HG02678 (cell line): ENCODE measurements around the gene FOXC2.

ENCODE experiments used
- ATAC-seq: cut with Tn5 transposase; IDR thresholded peaks from one replicate; pipeline ENCODE4 v1.9.1; 2021; ENCODE audit warnings: mild to moderate bottlenecking, moderate library complexity; ENCODE audit not compliant: unreplicated experiment

Gene FOXC2

DNA sequence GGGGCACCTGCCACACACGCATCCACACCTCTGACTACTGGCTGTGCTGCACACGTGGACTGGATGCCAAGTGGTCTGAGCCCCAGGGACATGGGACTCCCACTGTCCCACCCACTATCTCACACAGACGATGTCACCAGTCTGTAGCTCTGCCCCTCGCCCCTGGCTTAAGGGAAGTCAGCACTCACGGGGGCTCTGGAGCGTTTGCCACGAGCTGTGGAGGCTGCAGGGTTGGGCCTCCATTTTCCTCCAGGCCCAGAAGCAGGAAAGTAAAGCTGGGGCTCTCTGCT lies 34.2 kb upstream of the FOXC2 start:
- no peak for ATAC-seq

DNA sequence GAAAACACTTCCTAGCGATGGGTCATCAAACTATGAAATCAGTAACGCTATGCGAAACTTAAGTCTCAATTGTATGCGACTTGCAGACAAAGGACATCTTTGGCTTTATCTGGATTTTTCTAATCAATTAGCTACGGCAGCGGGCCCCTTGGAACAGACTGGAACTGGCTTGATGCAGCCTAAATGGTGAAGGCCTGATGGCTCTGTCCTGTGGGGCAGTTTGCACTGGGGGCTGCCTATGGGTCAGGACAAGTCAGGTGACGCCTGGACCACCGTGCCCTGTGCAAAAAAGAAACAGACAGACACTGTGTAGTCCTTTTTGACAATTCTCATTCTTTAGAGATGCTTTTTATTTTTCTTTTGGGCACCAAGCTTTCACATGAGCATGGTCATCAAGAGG lies 33.6 kb upstream of the FOXC2 start:
- ATAC-seq: no peak

DNA sequence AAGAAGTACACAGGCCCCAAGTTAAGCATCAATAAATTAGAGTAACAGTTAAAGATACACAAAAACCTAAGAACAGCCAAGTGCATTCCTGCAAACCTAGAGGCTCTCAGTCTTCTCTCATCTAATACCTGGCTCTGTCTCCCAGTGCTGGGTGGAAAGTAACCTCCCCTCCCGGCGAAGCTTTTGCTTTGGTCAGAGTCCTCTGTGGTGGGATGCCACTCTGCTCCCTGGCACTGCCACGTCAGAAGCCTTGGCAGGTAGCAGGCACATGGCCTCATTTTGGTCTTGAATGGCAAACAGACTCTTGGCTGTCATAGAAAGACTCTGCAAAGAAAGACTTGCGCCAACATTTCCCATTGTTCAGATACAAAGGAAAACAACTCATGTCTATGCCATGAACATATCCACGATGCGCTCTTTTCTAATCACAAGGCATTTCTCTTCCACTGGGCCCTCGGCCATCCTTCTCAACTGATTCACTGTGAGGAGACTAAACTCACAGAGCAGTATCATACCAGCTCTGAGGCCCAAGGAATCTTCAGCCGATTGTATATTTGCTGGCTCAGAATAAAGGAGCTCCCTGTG lies 32.8 kb upstream of the FOXC2 start:
- ATAC-seq: no peak

DNA sequence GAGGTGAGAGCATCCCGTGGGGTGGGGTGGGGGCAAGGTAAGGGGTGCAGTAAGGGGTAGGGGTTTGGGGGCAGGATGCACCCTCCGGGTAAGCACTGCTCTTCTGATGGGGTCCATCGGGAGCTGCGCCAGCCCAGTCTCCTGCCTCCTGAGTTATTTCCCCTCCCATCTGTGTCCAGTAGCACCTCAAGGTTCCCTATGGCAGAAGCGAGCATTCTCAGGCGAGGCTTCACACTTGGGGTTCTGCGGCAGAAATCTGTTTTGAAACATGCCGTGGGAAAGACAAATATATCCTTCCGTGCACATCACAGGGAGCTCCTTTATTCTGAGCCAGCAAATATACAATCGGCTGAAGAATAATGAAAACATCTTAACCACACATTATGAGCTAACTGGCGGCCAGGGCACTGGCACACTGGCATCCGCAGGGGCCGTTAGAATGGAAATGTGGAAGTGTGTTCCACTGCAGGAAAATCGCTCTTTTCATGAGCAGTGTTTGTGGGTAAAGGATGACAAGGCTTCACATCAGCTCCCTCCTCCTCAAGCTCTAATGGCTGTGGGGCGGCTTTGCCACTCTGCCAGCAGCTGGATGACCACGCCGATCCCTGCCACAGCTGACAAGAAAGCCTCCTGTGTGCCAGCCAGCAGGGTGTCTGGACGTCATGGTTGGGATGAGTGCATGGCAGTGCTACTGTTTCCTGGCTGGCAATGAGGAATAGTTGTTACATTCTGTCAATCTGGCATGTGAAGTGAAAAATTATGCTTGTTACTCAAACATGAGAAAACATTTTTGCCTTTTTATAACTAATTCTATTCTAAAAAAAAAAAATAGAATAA lies 31.6 kb upstream of the FOXC2 start:
- no peak for ATAC-seq

DNA sequence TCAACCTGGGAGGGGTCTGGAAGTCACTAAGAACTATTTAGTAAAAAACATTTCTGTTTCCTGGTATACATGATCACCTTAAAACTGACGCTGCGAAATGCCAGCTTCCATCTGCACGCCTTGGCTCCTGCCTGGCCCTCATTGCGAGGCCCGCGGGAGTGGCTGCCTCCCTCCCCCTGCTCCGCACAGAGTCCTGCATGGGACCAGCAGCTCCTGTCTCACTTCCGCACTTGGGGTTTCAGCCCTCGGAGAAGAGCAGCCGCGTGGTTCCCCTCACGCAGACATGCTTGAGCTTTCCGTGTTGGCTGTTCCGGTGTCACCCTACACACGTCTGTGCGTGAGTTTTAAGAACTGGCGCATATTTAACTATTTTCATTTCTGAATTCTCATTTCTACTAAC lies 30.0 kb upstream of the FOXC2 start:
- no peak for ATAC-seq

DNA sequence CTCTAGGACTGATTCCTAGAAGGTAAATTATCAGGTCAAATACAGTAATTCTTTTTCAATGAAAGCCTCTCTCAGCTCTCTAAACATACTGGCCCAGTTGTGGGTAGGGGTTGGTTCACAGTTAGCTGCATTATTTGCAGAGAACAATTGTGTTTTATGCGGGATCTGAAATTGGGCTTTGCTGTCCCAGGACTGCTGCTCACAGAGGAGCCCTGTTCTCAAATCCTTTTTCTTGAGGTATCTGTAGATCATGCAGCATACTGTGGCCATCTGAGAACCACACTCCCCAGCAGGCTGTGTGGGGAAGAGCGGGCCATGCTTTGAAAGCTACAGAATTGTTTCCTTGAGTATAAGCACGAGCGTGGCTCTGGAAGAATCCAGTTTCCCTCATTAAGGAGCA lies 29.1 kb upstream of the FOXC2 start:
- no peak for ATAC-seq

DNA sequence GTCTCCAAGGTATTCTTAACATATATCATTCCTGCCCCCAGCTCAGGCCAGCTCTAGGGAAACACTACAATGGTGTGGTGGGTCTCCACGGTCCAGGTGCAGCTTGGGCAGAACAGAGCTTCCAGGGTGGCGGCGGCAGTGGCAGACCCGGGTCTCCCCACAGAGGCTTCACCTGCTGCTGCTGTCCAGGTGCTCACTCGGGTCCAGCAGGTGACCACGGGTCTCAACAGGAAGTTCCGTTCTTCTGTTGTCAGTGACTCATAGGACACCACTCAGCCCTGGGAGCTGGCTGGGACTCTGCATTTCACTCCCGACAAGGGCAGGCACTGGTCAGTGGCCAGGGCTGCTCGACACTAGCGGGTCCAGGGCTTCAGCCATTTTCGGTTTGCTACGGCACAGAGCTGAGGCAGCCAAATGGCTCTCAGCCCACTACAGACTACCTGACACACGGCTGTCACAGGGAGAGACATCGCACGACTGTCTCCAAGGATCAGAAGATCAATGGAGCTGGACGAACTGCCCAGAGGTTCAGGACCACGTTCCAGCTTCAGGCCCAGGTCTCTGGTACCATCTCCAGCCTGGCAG lies 28.3 kb upstream of the FOXC2 start:
- no peak for ATAC-seq

DNA sequence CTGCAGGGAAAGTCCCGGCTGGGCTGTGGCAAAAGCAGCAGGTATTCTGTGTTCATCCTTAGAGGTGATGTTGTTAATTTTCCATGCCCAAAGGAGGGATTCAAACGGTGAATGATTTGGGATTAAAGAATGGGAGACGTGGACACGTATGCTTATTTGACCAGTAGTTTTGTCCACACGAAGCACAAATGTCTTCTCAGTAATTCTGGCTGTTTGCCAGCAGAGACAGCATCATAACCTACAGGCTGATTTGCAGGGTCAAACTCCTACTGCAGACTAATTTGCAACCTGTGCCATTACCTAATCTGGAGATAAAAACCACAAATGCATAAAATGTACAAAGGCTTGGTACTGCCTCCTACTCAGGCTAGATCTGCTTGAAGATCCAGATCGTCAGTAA lies 25.7 kb upstream of the FOXC2 start:
- ATAC-seq: no peak

DNA sequence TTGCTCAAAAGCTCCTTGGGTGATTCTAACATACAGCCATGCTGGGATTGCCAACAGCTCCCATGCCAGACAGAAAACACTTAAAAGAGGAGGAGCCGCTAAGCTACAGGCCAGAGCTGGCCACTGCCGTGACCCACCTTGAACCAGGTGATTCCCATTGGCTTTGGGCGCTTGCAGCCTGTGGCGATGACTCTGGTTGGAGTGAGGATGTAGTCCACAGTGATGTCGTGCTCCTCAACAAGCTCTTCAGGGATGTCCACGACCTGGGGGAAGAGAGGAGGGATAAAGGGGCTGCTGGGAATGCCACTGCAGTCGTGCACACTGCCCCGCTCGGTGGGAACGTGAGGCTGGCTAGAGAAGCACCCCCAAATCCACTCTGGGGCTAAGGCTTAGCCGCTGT lies 25.1 kb upstream of the FOXC2 start:
- no peak for ATAC-seq

DNA sequence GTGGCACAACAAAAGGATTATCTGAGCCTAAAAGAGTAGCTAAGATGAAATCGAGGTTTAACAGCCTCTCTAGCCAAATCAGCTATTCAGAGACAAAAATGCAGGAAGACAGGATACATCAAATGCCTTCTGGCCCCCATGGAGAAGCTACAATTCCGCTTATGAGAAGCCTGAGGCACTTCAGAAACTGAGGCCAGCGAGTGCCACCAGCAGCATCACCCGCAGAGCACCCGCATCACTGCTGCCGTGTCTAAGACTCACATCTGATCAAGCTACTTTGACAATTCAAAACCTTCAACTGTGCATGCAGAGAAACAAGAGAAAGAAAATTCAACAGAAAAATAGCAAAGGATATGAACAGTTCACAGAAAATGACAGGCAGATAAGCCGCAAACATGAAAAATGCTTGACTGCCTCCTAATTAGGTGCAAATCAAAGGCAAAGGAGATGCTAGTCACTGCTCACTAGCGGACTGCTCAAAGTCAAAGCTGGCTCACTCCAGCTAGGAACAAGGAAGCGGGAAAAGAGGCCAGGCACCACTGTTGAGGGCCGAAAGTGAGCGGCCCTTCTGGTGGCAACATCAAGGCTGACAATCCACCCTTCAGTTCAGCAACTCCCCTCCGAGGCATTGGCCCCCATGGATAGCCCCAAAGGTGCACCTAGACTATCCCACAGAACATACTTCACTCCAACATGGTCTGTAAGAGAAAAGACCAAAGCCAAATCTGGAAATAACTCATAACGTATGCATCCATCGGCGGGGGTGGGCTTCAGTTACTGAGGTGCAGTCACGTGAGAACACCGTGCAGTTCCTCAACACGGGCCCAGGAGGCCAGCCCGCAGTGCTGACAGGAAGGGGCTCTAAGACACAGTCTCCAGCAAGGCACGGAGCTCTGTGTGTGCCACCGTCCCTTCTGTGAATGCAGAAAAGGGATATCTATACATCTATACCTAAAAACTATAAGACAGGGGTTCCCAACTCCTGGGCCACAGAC lies 23.6 kb upstream of the FOXC2 start:
- no peak for ATAC-seq

DNA sequence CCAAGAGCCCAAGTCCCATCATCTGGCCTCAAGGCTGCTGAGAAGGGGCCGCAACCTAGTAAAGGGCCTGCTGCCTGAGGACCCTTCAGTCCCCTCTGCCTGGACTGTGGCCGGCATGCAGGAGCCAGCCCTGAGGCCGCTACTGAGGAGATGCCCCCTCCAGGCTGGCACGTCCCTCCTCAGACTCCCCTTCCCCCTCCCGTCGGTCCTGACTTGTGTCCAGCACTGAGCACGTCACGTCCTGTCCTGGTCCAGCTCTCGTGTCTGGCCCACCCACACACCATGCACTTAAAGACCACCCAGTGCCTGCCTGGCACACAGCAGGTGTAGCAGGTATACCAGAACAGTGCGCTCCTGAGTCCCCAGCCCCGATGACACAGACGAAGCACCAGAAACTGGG lies 21.1 kb upstream of the FOXC2 start:
- ATAC-seq: no peak

DNA sequence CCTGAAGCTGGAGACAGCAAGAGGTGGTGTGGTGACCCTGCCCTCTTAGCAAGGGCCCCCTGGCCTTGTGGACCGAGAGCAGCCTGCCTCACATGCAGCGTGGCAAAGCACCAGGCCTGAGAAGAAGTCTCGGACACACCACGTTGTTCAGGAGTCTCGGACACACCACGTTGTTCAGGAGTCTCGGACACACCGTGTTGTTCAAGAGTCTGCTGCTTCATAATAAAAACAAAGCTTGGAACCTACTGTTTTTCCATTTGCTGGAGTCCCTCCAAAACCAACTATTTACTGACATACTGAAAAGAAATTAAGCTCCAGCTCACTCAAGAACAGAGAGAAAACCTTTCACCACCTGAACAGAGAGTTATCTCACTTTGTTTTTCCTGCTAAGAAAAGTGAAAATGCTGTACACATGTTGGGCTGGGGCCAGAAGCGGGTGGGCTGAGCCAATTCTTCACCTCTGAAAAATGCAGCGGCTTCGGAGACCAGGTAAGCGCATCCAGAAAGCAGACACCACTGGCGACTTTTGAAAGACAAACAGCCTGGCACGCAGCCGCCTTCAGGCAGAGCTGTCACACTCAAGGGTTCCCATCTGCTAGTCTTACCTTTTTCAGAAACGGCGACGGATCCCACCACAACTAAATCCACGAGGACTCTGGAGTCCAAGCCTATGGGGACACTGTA lies 20.5 kb upstream of the FOXC2 start:
- no peak for ATAC-seq

DNA sequence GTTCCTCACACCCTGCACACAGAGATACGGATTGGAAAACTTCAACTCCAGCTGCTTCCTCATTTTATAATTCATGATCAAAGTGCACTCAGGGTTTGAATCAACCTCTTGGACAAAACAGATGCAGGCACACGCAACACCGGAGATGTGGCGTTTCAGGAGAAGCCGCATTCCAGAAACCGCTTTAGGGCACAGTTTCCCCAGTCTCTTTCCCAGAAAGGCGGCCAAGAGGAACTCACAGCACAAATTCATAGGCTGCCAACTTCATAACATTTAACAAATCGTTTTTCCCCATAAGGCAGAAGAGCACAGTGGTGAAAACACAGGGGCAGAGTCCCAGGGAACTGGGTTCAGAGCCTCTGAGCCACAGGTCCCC lies 20.0 kb upstream of the FOXC2 start:
- ATAC-seq: no peak

DNA sequence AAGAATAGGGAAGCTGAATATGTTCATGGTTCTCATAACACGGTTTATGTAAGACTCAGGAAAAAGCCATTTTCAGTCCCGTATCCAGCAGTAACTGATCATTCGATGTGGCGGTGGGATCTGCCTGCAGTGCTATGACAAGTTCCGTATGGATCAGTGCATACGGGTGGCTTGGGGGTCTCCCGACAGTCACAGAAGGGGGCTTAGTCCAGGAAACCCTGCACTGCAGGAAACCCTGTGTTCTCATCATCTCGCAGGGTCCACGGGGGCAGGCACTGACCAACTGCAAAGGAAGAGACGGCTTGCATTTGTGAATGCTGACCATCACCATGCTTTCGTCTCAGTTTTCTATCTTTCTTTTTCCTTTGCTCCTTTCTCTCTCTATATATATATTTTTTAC lies 19.3 kb upstream of the FOXC2 start:
- no peak for ATAC-seq

DNA sequence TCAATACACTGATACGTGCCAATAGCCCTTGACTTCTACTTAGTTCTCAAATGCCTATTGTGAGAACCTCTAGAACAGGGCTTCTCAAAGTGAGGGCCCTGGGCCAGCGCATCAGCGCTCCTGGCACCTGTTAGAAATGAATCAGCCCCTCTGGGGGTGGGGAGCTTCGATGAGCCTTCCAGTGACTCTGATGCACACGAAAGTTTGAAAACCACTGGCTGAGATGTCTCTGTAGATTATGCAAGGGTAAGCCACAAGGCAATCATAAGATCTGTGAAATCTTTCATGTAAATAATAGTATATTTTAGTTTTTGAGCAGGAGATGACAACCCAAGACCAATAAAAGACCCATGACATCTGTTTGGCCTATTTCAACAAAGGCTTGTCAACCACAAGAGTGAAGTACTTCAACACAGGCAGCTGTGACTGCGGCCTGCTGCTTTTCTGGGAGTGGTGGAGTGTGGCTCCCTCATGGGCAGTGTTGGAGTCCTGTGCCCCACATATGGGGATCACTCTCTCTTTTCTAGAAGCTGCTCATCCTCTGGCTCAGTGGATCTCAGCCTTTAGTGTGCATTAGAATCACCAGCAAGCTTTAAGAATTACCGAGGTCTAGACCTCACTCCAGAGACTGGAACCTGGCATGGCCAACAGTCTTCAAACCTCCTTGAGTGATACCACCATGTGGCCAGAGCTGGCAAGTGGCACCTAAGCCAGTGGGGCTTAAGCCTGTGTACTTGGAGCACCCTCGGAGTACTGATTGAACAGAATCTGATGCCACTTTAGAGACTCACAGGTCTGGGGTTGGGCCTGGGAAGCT lies 17.3 kb upstream of the FOXC2 start:
- ATAC-seq: no peak

DNA sequence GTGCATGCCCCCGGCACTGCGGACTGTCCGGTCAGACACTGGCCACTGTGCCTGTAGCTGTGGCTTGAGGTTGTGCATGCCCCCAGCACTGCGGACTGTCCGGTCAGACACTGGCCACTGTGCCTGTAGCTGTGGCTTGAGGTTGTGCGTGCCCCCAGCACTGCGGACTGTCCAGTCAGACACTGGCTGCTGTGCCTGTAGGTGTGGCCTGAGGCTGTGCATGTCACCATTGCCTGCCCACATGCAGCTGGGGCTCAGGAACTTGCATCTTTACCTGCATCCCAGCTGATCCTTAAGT lies 16.8 kb upstream of the FOXC2 start:
- ATAC-seq: no peak

DNA sequence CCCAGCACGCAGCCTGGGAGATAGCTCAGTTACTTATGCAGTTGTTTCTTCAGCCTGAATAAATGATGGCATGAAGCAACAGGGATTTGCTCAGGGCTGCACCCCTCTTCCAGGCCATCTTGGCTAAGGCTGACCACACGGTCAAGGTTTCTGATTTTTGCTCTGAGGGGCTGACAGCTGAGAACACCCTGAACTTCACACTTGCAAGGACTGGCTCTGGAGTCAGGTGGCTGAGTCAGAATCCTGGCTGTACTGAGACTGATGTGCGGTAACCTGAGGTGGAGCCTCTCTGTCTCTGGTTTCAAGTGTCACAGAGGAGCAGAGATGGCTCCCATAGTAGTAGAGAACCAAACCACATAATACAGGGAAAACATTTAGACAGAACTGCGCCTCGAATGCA lies 16.3 kb upstream of the FOXC2 start:
- no peak for ATAC-seq

DNA sequence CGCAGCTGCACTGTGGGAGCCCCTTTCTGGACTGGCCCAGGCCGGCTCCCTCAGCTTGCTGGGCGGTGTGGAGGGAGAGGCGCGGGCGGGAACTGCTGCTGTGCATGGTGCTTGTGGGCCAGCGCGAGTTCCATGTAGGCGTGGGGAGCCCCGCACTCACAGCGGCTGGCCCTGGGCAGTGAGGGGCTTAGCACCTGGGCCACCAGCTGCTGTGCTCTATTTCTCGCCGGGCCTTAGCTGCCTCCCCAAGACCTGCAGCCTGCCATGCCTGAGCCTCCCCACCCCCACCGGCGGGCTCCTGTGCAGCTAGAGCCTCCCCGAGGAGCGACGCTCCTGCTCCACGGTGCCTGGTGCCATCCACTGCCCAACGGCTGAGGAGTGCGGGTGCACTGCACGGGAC lies 13.3 kb upstream of the FOXC2 start:
- ATAC-seq: no peak

DNA sequence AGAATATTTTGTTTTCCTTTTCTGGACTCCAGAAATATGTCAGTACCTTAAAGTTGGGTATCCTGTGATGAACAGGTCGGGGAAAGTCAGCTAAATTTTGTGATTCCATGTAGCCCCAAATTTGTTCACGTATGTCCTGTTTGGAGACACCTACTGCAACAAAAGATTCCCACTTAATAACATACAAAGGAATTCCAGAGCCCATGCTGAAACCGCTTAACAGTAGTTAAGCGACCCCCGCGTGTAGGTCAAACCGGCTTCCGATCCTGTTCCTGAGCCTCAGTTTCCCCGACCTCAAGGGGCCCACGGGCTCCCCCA lies 12.1 kb upstream of the FOXC2 start:
- no peak for ATAC-seq

DNA sequence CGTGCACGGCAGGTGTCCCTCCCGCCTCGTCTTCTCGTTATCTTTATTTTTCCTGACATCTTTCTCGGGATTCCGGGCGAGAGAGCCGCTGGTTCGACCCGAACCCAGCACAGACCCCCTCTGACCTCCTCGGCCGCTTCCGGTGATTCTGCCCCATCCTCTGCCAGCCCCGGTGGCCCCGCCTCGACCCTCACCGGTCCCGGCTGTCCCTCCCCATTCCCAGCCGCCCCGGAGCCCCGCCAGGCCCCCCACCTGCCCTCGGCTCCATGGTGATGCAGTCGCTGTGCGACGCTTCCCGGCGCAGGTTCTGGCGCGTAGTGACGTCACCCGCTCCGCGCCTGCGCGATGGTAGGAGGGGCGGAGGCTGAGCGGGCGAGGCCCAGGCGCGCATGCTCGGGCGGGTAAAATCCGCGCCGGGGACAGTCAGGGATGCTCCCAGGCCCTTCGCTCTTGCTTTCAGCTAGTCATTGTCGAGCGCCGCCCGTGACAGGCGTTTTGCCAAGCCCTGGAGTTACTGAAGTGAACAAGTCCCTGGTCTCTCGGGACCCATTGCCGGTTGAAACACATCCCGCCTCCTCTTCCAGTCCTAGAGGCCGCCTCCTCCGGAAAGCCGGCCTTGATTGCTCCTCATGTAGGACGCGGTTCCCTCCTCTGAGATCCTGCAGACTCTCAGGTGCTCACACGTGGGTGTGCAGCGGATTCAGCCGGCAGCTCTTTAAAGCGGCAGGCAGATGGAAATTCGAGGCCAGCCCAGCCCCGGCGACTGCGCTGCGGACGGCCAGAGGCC lies 11.5 kb upstream of the FOXC2 start, which contains the start of gene MTHFSD:
Gene MTHFSD, minus strand, starts transcription at position 319 of the 787 bp plus-strand sequence. Its CDS starts 51 bp downstream, at position 268.
- peak; percentile 91 for ATAC-seq
